IMR-90 (cell line): ENCODE data around the gene TAAR5.

Experiments used
- CEBPB ChIP-seq: IDR thresholded peaks from 2 replicates; pipeline ENCODE4 v1.6.1; 2012; ENCODE audit warnings: low read depth, low read length, improper control_type of control experiment
- FOS ChIP-seq: fragments of 150-350 bp; IDR thresholded peaks from 2 replicates; pipeline ENCODE4 v1.6.1; 2016; ENCODE audit warnings: low read depth, low read length
- MXI1 ChIP-seq: IDR thresholded peaks from 2 replicates; pipeline ENCODE4 v1.6.1; 2012; ENCODE audit warnings: low read depth, mild to moderate bottlenecking, low read length, moderate library complexity, borderline replicate concordance
- POLR2A ChIP-seq: IDR thresholded peaks from 2 replicates; pipeline ENCODE4 v1.6.1; 2012; ENCODE audit warnings: mild to moderate bottlenecking, low read depth, low read length
- RAD21 ChIP-seq: IDR thresholded peaks from 2 replicates; pipeline ENCODE4 v1.6.1; 2012; ENCODE audit warnings: low read length, improper control_type of control experiment
- RCOR1 ChIP-seq: IDR thresholded peaks from 2 replicates; pipeline ENCODE4 v1.6.1; 2012; ENCODE audit warnings: mild to moderate bottlenecking, low read length, improper control_type of control experiment; ENCODE audit not compliant: insufficient replicate concordance
- RFX5 ChIP-seq: IDR thresholded peaks from 2 replicates; pipeline ENCODE4 v1.8.0; 2012; ENCODE audit warnings: low read depth, mild to moderate bottlenecking, low read length, moderate library complexity
- TF ChIP-seq, protein P1 (sequence below): fragments of 150-350 bp; IDR thresholded peaks from 2 replicates; pipeline ENCODE4 v1.6.1; 2017; ENCODE audit warnings: mild to moderate bottlenecking, antibody characterized with exemption, low read length, low read depth
- TF ChIP-seq, protein P2 (sequence below): conservative IDR thresholded peaks from 2 replicates; pipeline ENCODE4 v1.5.1; 2012; ENCODE audit warnings: mild to moderate bottlenecking, low read depth, low read length, improper control_type of control experiment

DNA sequence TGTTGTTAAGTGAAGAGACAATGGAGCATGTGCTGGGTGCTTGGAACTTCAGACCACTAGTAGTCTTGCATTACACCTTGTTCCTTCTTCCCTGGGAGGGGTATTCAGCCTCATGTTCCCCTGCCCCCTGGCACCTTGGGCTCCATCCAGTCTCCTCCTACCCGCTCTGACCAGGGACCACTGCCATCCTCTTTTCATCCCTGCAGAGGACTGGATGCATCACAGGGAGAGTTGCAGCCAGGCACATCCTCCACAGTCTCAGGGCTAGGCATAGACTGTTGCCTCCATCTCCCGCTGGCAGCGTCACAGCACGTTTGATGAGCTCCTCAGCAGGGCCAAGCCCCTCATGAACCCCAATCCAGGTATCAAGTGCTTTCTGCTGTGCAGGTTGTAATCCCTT lies 38.3 kb downstream of the TAAR5 start:
- TF ChIP-seq, protein P1, sequence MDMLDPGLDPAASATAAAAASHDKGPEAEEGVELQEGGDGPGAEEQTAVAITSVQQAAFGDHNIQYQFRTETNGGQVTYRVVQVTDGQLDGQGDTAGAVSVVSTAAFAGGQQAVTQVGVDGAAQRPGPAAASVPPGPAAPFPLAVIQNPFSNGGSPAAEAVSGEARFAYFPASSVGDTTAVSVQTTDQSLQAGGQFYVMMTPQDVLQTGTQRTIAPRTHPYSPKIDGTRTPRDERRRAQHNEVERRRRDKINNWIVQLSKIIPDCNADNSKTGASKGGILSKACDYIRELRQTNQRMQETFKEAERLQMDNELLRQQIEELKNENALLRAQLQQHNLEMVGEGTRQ: no peak
- TF ChIP-seq POLR2A (no peak), RAD21 (no peak), RFX5 (no peak), CEBPB (no peak), RCOR1 (no peak), FOS (no peak), MXI1 (no peak)
- TF ChIP-seq, protein P2, sequence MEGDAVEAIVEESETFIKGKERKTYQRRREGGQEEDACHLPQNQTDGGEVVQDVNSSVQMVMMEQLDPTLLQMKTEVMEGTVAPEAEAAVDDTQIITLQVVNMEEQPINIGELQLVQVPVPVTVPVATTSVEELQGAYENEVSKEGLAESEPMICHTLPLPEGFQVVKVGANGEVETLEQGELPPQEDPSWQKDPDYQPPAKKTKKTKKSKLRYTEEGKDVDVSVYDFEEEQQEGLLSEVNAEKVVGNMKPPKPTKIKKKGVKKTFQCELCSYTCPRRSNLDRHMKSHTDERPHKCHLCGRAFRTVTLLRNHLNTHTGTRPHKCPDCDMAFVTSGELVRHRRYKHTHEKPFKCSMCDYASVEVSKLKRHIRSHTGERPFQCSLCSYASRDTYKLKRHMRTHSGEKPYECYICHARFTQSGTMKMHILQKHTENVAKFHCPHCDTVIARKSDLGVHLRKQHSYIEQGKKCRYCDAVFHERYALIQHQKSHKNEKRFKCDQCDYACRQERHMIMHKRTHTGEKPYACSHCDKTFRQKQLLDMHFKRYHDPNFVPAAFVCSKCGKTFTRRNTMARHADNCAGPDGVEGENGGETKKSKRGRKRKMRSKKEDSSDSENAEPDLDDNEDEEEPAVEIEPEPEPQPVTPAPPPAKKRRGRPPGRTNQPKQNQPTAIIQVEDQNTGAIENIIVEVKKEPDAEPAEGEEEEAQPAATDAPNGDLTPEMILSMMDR: no peak
